Measurements from ENCODE around the gene AHNAK.
A peak's percentile ranks its signal among the peaks of the same experiment; 100 is the strongest.

The AHNAK gene

DNA sequence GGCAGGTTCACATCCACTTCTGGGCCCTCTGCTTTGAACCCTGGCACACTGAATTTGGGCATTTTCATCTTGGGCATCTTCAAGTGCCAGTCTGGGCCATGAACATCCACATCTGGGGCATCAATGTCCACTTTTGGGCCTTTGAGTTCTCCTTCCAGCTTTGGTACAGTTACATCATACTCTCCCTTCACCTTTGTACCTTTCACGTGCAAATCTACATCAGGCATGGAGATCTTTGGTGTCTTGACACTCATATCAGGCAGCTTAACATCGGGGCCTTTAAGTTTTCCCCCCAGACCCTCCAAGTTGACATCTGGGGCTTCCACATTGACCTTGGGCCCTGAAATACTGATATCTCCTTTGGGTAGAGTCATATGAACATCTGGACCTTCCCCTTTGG, 14.5 kb downstream of the AHNAK start:
- DNase-seq (ENCODE audit: low read depth) = no peak

DNA sequence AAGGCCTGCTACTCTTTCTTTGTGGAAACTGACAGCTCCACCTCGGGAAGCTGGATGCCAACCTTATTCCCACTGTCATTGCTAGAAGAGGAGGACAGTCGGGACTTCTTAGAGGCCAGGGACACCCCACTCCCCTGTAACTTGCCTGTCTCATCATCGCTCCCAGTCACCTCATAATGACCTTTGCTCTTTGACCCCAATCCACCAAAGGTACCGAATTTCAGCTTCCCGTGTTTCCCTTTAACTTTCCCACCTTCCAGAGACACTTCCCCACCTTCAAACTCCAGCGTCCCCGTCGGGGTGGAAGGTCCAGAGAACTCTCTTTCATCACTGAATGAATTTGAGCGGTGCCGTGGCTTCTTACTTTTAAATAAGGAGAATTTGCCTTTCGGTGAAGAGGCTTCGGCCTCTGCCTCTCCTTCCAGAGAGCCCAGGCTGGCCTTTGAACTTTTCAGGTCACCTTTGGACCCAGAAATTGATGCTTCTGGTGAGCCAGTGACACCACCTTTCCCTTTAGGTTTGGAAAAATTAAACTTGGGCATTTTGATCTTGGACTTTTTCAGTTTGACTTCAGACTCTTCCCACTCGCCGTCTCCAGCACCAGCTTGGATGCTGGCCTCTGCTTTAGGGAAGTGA, 29.8 kb downstream of the AHNAK start:
- no peak for DNase-seq (ENCODE audit: low read depth)

DNA sequence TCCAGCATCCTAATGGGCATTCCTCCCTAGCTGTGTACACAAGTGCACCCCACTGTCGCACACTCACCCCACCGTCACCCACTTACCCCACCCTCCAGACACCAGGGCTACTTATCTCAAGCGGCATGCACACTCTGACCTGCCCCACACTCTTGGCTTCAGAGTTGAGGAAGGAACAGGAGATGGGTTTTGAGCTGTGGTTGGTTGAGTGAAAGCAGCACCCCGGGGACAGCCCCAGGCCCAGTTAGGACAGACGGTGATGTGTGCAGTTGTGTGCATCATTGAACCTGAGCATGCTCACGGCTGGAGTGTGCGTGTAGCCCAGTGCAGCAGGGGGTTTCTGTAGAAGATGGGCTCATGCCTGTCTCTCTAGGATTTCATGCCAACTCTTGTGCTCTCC, 32.5 kb downstream of the AHNAK start:
- DNase-seq (ENCODE audit: low read depth) = no peak

DNA sequence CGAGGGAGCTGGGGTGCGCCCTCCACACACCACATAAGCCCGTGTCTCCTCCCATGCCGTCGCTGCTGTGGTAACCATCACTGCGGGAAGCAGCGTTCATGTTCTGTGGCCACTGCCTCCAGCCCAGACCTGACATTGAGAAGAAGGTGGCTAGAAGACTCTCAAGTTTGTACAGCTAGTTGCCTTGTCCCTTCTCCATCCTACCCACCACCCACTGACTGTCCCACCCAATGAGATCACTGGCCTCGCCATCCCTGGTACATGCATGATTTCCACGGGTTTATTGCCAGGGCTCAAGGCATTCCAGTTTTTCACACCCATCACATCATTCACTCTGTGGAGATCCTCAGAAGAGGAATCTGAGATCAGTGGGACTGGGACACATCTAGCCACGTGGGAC, 33.0 kb downstream of the AHNAK start:
- no peak for DNase-seq (ENCODE audit: low read depth)

DNA sequence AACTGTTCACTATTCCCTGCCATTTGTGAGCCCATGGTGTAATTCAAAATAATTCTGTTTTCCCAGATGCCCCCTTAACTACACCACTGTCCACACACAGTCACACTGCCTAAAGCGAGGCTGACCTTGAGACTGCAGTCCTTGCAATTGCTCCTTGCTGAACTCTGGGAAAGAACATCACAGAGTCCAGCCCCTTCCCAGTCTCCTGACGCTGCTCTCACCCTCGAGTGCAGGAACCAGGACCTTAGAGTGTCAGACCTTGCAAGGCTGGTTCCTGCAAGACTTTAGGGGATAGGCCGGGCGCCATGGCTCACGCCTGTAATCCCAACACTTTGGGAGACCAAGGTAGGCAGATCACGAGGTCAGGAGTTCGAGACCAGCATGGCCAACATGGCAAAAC, 33.6 kb downstream of the AHNAK start:
- DNase-seq (ENCODE audit: low read depth) = no peak

DNA sequence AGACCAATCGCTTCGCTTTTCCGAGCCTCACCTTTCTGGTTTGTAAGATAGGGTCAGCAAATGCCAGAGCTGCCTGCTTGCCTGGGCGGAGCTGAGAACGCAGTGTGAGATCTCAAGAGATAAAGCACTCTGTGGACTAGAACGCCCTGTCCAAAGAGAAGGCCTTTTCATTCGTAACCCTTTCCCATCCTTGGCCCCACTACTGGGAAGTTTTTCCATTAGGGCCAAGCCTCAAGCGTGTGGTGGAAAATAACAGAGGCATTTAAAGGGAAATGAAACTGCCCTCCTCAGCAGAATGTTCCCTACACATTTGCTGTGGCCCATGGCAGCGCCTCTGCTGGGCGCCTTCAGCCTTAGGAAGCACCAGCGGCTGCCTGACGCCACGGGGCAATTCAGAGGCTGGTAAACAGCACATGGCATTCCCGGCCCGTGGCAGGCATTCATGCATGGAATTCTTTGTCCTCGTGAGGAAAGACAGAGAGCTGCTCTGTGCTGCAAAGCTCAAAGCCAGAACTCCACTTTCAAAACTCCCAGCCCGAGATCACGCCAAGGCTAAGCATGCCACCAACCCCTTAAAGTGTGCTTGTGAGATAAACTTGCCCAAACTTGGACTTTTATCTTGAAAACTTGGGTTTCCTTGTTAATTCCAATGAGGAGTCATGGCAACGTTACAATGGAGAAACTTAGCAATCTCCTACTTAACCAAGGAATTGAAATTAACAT, 38.1 kb downstream of the AHNAK start:
- peak; percentile 66 for DNase-seq (ENCODE audit: low read depth)

DNA sequence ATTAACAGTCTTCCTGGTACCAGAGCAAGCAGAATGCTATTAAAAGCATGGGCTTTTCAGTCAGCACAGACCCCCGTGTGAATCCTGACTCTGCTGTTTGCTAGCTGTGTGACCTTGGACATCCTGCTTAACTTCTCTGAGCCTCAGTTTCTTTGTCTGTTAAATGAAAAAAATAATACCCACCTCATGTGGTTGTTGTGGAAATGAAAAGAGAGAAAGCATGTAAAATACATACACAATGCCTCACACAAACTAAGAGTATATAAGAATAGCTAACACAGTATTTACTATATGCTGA, 39.5 kb downstream of the AHNAK start:
- DNase-seq (ENCODE audit: low read depth) = no peak

DNA sequence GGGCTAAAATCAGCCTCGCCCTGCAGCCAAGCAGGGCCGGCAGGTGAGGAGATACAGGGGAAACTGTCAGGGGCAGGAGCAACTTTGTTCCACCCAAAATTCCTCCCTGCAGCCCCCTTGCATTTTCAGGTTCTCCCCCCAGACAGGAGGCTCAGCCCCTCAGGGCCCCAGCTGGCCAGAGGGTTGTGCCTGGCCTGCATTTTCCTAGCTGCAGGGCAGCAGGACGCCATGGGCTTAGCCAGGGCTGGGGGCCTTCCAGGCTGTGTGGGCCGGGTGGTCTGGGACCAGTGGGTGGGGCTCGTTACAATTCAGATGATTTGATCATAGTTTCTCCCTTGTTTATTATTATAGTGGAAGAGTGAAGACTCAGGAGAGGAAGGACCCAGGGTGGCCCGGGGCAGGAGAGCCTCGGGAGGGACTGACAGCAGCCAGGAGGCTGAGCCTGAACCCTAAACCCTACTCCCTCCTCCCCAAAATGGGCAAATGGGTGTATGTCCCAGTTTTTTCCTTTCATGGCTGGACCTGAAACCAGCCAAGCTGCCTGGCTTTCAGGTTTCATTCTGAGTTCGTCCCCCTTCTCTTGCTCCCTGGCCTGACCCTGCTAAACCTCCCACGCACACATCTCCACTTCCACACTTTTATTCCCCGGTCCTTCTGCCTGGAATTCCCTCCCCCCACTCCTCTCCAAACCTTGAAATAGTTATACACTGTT, 40.0 kb downstream of the AHNAK start:
- DNase-seq (ENCODE audit: low read depth) = no peak

DNA sequence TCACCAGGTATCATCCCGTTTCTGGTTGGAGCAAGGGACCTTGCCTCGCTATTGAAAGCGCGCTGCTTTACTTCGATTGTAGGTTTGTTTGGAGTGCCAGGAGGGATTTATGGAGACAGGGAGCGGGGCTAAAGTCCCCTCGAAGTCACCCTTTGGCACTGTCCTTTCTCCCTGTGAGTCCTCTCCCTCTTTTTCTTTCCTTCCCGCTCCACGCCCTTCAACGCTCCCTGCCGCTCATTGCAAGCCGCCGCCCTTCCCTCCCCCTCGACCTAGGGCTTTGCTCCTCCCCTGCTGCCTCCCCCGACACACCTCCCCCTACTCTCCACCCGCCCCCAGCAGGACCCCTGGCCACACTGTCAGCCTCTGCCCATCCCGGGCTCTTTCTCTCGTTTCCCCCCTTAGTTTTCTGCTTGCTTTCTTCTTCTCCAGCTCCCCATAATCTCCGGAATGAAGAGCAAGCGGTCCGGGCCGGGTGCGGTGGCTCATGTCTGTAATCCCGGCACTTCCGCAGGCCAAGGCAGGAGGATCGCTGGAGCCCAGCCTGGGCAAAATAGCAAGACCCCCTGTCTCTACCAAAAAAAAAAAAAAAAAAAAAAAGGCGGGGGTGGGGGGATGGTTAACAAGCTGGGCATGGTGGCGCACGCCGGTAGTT, 41.0 kb downstream of the AHNAK start:
- DNase-seq (ENCODE audit: low read depth) = no peak

DNA sequence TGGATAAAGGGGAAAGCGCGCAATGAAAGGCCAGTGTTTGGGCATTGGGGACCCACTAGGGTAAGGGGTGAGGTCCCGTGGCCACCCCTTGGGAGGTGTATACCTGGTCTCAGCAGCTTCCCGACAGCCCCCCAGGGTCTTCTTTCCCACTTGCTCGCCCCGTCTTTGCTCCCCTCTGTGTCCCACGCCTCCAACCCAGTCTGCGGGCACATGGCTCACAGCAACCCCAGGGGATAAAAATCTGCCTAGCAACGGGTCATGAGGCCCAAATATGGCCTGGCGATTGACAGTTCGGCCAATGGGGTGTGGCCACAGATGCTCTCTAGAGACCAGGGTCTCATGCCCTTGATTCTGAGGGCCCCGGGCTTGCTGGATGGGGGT, 41.6 kb downstream of the AHNAK start:
- no peak for DNase-seq (ENCODE audit: low read depth)

DNA sequence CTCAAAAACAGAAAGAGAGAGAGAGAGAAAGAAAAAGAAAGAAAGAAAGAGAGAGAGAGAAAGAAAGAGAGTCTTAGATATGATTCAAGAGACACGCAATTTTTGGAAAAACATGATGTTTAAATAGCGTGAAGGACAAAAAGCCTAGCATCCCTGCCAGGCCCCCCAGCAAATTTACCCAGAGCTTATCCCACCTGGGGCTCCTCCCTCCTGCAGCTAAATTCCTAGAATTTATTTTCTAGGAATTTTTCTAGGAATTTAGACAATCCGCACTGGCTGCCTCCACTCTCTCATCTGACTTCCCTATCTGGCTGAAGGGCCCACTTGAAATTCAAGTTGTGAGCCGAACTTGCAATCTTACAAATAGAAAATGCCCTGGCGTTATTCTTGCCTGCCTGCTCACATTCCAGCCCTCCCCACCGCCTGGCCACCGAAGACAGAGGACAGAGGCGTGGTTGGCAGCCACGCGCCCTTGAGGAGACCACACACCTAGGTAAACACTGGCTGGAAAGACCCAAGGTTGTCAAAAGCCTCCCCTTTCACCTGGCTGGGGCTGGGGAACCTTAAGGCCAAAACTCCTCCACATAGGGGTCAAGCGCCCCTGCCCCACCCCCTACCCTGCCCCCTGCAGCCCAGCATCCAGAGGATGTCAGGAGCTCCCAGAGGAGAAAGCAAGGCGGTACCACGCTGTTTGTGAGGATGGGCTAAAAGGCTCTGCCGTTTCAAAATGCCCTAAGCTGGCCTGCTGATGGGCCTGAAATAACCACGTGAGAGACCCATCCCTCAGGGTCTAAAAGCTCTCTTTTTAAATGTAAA, 42.2 kb downstream of the AHNAK start:
- no peak for DNase-seq (ENCODE audit: low read depth)

DNA sequence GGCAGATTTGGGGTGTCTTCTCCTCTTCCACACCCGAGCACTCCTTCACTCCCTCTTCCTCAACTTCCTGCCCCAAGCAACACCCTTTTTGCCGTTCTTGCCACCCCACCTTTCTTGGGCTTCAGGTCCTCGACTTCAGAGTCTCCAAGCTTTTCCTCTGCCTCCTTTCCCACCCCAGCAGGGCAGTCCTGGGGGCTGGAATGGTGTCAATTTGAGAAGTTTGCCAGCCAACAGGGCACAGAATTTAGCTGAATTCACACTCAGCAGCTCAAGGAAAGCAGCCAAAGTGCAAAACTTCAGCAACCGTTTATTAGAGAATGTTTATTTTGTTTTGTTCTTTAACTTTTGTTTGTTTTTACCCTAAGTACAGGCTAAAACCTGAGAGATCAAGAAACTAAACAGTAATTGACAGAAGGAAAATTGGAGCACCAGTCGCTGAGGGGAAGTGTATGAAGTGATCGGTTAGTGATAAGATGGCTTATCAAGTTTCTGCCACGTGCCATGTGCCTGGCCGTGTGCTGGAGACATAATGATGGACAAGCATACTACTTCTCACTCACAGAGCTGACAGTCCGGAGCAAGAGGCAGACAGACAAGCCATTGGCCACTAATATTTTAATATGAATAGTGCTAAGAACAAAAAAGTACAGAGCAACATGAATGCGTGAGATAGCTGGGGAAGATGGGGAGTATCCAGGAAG, 44.4 kb downstream of the AHNAK start:
- DNase-seq (ENCODE audit: low read depth) = no peak

DNA sequence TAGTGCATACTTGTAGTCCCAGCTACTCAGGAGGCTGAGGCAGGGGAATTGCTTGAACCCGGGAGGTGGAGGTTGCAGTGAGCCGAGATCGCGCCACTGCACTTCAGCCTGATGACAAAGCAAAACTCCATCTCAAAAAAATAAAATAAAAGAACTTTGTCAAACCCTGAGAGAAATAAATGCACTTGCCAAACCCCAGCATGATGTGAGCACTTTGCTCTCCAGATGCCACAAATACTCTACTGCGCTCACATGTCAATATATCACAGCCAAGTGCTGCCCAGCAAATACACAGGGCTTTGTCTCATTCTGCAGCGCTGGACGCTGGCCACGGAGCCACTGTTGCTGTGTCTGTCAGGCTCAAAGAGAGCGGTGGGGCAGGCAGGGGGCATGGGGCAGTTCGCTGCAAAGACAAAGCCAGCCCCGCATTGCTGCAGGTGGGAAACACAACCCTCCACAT, 45.1 kb downstream of the AHNAK start:
- no peak for DNase-seq (ENCODE audit: low read depth)

DNA sequence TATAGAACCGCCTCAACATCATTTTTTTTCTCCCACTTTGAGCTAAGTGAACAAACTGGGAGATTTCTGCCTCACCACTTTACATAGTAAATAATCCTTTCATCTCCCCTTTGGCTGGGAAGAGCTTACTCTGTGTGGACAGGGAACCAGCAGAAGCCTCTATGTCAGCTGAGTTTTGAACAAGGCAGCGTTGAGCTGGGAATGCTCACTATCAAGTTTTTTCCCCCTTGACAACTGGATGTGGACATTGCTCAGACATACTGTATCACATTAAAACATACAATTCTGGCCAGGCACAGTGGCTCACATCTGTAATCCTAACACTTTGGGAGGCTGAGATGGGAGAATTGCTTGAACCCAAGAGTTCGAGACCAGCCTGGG, 46.0 kb downstream of the AHNAK start:
- no peak for DNase-seq (ENCODE audit: low read depth)

DNA sequence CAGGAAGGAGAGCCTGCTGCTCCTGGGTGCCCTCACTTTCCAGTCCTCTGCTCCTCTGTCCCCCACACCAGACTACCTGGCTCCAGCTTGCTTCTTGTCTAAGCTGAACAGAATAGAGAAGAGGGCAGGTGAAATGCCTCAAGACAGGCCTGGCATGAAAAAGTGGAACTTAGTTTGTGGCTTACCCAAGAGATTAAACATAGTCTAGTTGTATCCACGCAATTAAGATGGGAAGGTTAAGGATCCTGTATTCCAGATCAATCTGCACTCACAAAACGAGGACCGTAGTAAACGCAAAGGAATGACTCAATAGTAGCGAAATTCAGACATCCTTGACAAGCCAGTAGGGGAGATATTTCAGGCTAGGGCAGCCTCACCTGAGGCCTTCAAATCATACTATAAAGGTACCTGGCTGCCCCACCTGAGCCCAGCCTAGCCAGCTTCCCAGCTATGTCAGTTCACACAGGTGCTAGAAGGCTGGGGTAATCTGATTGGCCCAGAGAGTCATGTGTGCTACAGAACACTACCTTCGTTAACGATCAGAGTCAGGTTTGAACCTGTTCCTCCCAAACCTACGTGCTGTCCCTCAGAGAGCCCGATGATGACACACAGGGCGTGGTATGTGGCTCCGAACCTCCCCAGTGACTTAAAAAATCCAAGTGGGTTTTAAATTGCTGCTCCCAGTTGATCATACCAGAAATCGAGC, 46.5 kb downstream of the AHNAK start:
- no peak for DNase-seq (ENCODE audit: low read depth)

DNA sequence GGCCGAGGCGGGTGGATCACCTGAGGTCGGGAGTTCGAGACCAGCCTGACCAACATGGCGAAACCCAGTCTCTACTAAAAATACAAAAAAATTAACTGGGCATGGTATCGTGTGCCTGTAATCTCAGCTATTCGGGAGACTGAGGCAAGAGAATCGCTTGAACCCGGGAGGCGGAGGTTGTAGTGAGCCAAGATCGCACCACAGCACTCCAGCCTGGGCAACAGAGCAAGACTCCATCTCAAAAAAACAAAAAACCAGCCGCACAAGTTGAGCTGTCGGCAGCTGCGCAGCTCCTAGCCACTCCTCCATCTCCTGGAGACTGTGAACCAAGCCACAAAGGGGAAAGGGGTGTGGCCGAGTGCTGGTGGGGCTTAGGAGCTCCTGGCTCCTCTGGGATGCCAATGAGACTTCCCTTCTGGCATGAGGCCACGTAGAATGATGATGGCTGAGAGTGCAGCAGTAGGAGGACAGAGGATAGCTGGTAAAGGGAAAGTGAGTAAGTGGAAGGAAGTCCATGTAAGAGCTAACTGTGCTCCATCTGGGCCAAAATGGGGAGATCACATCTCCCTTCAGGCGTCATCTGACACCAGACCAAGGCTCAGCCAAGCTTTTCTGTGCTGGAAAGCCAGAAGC, 47.2 kb downstream of the AHNAK start:
- DNase-seq (ENCODE audit: low read depth) = peak; percentile 37

DNA sequence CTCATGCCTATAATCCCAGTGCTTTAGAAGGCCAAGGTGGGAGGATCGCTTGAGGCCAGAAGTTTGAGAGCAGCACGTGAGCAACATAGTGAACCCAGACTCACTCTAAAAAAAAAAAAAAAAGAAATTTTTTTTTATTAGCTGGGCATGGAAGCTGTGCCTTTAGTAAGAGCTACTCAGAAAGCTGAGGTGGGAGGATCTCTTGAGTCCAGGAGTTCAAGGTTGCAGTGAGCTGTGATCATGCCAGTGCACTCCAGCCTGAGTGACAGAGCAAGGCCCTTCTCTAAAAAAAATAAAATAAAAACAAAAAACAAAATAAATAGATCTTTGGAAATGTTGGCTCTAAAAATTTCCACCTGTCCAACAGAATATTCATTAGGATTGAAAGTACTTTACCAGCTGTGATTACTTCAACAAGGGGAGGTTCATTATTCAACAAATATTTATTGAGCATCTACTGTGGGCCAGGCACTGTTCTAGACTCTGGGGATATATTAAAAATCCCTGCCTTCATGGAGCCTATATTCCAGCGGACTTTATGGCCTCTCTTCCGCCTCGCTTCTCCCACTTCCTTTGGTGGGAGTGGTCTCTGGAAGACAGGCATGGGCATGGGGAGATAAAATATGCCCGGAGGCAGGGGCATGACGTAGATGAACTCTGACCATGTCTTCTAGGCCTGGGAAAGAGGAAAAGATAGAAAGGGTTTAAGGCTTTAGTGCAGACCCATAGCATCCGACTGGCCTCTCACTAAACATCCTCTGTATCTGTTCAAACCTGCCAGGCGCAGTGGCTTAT, 47.9 kb downstream of the AHNAK start:
- no peak for DNase-seq (ENCODE audit: low read depth)

DNA sequence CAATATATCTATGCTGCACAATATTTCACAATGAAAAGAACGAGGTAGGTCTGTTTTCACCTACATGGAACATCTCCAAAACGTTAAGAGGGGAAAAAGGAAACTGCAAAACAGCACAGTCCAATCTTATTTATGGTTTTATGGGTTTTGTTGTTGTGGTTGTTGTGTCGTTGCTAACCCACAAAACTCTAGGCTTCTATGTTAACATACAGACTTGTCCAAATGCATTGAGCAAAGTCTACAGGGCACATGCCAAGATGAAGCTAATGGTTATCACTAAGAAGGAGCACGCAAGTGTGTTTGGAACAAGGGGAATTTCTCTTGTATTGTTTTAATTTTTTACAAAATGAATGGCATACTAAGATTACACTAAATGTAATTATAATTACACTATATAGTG, 48.6 kb downstream of the AHNAK start:
- no peak for DNase-seq (ENCODE audit: low read depth)

DNA sequence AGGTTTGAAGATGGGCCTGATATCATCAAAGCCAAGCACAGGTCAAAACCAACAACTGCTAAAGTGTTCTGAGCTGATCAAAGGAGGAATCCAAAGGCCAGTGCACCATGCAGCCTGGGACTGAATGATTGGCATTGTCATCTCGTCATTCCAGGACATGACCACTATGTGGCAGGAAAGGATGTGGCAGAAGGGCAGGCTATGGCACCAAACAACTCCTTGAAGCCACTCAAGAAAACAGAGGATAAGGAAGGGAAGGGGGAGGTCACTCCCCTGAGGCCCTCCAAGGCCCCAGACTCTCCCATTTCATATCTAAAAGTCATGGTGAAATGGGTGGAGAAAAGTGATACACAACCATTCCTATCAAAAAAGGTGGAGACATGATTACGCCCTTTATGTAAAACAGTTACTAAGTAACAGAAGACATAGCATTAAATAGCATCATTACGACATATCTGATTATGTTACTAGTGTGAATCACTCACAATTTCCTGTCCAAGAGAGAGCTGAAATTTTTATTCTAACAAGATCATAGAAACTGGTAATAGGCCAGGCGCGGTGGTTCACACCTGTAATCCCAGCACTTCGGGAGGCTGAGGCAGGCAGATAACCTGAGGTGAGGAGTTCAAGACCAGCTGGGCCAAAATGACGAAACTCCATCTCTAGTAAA, 49.3 kb downstream of the AHNAK start:
- DNase-seq (ENCODE audit: low read depth) = peak; percentile 82
